HG02938 (cell line): ENCODE data around the gene GP9.
"Not testable (repeated sequence)": the region's sequence is repeated elsewhere in the genome, so short reads cannot be mapped to it uniquely, and the experiment has no call there.

Source experiments
- ATAC-seq: cut with Tn5 transposase; IDR thresholded peaks from one replicate; pipeline ENCODE4 v1.9.1; 2021; ENCODE audit warnings: mild to moderate bottlenecking, moderate library complexity; ENCODE audit not compliant: unreplicated experiment

GP9 gene

DNA sequence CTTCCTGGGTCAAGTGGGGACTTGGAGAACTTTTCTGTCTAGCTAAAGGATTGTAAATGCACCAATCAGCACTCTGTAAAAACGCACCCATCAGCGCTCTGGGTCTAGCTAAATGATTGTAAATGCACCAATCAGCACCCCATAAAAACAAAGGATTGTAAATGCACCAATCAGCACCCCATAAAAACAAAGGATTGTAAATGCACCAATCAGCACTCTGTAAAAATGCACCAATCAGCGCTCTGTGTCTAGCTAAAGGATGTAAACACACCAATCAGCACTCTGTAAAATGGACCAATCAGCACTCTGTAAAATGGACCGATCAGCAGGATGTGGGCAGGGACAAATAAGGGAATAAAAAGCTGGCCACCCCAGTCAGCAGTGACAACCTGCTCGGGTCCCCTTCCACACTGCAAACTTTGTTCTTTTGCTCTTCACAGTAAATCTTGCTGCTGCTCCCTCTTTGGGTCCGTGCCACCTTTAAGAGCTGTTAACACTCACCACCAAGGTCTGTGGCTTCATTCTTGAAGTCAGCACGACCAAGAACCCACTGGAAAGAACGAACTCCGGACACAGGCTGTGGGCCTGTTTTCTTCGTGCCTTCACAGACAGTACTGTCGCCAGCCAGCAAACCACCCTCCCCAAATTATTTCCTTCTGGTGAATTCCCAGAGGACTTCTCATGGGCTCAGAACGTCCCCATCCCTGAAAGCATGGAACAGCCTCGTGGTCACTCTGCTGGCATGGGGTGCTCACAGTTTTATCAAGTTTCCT, 8.9 kb downstream of the GP9 start:
- ATAC-seq: not testable (repeated sequence)

DNA sequence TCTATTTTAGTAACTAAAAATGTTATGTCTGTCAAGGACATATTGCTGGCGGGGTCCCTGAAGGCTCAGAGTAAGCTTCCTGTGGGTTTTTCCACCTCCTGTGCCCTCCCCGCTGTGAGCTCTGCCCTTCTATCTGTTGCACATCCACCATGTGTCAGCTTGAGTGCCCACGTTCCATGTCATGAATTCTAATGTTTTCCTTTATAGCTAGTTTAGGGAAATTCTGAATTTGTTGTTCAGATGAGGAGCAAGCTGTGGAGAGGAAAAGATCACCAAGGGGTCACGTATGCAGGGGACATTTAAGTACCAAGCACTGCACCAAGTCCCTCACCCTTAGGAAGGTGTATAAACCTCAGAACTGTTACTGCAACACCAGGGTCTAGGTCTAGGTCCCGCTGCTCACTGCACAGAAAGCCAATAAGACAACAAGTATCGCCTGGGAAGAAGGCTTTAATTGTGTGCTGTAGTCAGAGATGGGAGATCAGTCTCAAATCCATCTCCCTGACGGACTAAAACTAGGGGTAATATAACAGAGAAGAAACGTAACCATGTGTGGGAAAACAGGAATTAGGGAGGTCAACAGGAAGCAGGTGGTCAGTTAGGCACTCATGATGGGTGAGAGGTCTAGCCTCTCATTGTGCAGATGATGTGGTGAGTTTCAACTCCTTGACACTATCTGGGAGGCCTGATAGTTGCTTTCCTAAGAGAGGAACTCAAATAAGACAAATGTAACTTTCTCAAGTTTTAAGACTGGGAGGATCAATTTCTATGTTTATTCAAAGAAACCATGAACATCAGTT, 9.7 kb downstream of the GP9 start:
- ATAC-seq: no peak

DNA sequence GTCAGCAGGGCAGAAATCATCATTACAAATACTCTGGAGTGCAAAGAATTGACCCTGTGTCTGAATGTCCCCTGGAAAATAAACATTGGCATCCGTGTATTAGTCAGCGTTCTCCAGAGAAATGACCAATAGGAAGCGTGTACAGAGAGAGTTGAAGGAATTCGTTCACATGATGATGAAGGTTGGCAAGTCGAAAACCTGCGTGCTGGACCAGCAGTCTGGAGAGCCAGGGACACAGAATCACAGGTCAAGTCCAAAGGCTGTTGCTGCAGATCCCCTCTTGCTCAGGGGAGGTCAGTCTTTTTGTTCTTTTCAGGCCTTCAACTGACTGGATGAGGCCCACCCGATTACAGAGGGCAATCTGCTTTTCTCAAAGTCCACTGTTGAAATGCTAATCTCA, 16.6 kb downstream of the GP9 start:
- no peak for ATAC-seq

DNA sequence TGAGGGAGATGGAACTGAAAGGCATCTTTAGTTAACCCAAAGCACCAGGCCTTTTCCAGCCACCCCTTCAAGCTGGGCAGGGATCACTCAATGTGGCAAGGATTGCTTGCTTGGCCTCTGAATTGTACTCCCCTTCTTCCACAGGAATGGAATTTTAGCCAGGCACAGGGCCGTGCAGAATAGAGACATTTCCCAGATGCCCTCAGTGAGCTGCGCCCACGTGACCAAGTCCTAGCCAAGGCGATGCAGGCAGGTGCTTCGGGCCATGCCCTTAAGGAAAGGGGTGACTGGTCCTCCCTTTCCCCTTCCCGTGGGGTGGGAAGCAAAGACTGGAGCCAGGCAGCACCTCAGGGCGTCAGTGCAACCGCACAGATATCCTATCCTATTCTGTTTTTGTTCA, 17.9 kb downstream of the GP9 start:
- ATAC-seq: no peak

DNA sequence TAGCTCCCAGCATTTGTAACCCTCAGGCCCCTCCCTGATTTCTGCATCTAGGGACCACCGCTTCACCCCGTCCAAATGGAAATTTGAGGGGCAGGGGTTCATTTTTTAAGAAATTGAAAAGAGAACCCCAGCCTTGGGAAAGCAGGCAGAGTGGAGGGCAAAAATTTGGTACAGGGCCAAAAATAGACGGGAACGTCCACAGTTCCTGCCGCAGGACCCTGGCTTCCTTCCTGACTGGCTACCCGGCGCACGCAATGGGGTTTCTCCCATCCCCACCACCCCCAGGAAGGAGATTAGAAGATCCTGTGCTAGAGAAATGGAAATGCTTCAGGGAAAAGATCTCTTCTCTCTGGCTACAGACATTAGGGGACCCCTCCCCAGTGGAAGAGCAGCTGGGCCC, 20.9 kb downstream of the GP9 start:
- no peak for ATAC-seq

DNA sequence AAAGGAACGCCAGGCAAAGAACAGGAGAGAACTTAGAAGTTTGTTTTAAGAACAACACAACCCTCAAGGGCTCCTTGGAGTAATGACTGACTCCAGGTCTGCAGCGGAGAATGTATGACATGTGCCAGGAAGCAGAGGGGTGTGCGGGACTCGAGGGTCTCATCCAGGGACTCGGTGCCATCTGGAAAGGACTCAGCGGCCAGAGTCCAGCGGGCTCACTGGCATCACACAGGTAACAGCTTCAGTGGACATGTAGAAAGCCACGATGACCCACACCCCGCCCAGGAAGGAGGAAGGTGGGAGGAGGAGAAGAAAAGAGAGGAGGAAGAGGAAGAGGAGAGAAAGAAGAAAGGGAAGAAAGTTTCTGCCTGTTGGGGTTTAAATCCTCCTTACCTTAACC, 21.4 kb downstream of the GP9 start:
- ATAC-seq: no peak

DNA sequence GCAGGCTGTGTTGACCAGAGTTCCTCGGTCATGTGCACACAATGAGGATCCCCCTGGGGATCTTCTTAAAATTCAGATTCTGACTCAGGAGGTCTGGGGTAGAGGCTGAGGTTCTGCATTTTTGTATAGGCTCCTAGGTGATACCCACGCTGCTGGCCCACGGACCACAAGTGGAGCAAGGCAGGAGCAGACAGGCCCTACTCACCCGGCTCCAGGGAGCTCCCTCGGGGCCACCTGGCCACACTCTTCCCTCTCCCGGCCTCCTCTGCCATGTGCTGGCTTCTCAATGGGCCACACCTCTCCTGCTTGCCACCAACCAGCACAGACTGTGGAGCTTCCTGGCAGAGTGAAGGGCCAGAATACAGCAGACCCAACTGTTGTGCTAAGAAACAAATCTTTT, 23.9 kb downstream of the GP9 start:
- ATAC-seq: no peak

DNA sequence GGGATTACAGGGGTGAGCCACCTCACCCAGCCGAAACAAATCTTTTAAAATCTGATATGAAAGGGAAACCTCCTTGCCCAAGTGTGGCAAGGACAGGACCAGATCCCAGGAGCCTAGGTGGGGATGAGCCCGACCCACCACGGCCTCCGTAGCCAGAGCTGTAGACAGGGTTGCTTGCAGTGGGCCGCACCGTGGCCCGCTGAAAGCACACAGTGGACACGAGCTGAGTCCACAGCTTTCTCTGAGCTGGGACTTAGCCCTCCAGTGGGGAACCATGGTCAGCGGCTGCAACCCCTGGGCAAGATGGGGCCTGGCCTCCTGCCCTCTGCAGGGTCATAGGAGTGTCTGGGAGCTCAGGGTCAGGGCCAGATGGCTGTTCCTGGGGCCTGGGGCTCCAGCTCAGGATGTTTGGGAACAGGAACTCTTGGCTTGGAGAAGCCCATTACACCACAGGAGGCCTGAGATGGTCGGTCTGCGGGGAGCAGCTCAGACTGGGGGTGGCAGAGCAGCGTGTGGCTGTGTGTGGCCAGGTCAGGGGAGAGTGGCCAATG, 24.7 kb downstream of the GP9 start:
- no peak for ATAC-seq

DNA sequence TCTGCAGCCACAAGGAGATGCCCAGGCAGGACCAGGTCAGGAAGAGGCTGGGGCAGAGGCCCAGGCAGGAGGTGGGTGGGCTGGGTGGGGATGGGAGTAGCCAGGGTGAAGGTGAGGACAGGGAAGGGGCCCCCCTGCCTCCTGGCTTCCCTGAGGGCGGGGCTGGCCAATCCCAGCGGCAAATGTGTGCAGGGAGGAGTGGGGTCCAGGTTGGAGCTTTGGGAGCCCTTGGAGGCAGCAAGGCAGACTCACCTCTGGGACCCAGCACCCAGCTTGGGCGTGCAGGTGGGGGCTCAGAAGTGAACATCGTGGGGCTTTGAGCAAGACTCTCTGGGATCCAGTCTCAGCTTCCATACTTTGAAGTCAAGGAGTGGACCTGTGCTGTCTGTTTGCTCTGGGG, 25.2 kb downstream of the GP9 start:
- ATAC-seq: no peak

DNA sequence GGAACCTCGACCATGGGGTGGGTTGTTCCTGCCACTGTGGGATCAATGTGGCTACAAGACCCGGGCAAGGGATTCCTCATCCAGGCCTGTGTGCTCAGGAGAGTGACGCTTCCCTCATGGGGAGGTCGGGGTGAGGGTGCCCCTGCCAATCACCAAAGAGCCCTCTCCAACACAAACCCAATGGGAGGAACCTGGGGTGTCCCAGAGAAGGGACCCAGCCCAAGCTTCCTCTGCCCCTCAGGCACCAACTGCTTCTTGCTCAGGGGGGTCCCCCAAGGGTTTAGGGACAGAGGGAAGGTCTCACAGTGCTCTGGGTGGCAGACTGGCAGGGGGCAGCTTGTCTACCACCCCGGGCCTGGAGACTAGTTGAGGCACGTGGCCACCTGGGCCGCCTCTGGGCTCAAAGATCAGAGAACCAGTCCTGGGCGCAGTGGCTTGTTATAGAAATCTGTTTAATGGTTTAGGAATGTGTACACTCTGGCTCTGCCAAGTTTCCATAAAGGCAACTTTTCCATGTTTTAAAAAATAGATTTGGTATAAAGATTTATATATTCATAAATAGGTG, 26.6 kb downstream of the GP9 start:
- ATAC-seq: no peak

DNA sequence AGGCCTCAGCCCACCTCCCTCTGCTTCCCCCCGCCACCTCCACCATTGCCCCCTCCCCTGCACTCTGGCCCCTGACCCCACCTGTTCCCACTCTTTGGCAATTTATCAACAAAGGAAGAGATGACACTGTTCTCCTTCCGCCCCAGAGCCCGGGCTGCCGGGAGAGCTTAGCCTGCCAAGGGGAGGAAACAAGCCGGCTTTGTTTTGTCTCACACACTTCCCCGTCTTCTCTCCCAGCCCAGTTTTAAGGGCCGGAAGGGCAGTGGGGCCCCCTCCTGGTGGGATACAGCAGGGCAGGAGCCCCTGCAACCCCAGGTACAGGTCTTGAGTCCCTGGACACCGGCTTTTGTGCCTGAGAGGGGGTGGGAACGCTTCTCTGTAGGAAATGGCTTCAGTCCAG, 27.3 kb downstream of the GP9 start:
- not testable (repeated sequence) for ATAC-seq

DNA sequence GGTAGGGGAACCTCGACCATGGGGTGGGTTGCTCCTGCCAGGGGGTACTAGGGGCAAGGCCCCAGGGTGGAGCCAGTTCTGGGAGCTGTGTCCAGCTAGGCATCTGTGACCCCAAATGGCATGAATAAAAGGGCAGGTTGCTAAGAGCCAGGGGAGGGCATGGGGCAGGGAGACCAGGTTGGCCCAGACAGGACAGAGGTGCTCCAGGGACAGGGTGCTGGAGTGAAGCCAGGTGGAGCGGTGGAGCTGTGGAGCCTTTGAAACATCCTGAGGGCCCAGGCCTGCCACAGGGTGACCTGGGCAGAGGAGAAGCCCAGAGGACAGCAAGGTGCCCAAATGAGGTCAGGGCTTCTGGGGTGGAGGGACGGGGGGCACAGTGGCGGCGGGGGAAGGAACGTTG, 27.7 kb downstream of the GP9 start:
- ATAC-seq: not testable (repeated sequence)

DNA sequence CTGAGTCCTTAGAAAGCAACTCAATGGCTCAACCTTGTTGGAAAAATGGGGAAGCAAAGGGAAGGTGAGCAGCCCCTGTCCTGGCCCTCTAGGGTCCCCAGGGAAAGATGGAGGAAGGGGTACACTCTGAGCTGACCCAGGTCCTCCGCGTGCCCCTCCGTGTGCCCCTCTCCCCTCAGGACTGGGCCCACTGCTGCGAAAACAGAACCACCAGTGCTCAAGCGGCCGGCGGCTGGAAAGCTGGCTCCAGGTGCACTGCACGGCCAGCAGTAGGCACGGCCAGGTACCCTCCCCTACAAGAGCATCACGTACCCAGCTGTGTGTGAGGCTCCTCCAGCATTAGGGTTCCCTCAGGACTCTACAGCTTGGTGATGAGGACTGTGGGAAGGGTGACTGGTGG, 34.7 kb downstream of the GP9 start:
- ATAC-seq: no peak

DNA sequence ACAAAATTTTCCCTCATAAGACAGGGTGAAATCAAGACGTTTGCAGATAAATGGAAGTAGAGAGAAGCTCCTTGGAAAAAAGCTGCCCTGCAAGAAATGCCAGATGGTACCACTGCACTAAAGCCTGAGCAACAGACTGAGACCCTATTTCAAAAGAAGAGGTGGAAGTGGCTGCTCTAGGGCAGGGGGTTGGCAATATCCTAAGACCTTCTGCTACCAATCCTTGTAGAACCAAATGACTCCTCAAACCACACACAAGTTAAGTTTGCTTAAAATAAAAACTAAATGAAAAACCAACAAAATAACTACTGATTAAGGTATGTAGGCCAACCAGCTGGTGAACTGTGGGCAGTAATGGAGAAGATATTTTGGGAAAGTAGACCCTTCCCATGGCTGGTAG, 39.7 kb downstream of the GP9 start:
- no peak for ATAC-seq

DNA sequence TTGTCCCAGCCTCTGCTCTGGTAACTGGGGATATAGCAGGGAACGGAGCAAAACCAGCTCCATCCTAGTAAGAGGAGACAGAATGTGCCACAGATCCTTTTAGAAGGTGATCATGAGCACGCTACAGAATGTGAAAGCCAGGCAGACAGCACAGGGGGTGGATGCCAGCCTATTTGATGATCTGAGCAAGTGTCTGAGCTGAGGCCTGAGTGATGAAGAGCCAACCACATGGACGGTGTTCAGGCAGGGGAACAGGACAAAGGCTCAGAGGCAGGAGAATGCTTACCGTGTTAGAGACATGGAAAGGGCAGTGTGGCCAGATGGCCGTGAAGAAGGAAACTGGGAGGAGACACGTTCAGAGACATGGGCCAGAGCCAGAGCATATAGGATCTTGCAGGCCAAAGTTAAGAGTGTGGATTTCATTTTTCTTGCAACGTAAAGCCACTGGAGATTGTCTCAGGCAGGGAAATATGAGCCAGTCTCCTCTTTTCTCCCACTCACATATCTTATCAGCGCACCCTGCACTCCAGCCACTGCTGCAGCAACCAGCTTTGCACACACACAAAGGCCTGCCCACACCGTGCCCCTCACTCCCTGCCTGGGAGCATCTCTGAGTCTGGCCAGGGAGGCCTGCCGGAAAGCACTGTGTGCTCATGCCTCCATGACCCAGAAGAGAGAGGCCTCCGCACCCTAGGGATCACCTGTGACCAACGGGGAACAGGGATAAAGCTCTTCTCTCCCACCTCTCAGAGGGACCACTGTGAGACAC, 41.0 kb downstream of the GP9 start:
- ATAC-seq: no peak

DNA sequence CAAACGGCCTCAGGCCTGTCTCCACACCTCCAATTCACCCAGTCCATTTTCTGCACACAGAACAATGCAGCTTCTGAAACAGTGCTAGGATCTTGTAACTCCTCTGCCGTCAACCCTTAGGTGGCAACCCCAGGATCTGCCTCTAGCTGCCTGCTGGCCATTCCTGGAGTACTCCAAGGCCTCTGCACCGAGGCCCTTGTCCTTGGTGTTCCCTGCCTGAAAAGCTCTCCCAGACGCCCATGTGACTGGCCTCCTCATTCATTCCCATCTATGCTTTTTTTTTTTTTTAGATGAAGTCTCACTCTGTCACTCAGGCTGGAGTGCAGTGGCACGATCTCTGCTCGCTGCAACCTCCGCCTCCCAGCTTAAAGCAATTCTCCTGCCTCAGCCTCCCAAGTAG, 42.7 kb downstream of the GP9 start:
- ATAC-seq: no peak

DNA sequence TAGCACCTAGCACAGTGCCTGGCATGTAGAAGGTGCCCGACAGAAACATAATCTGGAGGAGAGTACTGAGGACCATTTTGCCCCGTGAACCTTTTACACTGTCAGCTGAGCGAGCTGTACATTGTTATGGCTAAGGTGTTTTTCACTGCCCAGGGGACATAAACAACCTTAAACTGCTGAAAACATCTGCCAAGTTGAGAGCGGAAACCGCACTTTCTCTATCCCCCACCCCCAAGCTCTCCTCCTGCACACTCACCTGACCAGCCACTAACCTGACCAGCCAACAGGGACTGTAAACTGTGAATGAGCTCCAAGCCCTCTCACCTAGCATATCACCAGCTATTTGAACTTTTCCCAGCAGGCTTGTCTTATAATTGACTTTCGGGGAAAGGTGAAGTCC, 43.5 kb downstream of the GP9 start:
- ATAC-seq: no peak

DNA sequence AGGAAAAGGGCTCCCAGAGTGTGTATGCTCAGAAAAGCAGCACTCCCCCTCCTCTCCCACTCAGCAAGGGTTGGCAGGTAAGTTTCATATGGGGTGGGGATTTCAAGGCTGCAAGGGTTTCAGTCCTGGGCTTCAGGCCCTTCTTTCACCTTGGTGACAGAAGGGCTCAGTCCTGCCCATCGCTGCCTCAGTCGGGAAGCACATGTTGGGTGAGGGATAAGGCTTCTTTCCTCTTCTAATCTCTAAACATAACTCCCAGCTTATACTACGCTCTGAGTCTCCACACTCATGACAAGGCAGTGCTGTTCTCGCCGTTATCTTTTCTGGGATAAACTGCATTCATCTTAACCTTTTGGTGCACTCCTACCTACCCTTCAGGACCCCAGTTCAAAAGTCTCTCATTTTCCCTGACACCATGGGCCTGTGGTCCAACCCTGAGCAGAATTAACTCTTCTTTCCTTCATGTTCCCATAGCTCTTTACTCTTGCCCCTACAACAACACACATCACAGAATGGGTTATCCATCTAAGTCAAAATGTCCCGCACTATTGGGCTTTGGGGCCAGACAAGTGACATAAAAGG, 44.0 kb downstream of the GP9 start:
- ATAC-seq: no peak

DNA sequence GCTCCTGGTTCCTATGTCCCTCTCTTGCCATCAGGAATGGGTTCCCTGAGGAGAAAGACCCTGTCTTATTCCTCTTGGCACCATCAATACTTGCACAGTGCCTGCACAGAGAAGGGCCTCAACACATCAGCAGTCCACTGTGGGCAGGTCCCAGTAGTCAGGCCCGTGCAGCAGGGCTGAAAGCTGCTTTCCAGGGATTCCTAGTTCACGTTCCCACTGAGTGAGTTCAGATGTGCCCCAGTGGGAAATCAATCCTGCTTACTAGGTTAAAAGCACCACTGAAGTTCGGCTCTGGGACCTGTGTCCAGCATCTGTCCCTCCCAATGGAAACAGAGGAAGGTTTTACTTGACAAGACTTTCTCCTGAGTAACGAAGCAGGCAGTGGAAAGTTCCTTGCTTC, 45.3 kb downstream of the GP9 start:
- ATAC-seq: no peak

DNA sequence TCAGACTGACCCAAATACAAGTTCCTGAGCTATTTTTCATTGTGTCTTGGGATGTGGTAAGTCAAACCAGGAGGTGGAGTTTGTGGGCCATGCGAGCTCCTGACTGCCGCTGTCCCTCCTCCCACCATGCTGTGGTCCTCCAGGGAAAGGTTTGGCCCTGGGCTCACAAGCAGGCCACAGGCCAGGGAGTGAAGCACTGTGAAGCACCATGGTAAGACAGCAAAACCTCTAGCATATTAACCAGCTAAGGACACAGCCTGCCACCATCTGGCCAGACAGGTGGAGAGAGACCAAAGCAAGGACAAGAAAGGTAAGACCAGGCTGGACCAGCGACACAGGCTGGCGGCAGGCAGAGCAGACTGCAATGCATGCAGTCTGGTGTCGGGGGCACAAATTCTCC, 45.7 kb downstream of the GP9 start:
- no peak for ATAC-seq
